HFFc6 (cell line): ENCODE results near the gene FAM8A1. TPM values are rescaled to one million over a fixed set of nuclear protein-coding genes. Genes with fewer than 3 reads are reported as not detected.

Experiments
- DNase-seq: peaks from one replicate; pipeline ENCODE4 v3.0.0-alpha.2; 2018
- H3K27ac Mint-ChIP-seq: 2 replicates; pipeline ENCODE4 v1.8.0; 2020; ENCODE audit warnings: mild to moderate bottlenecking, mixed read lengths
- H3K27me3 Mint-ChIP-seq: 2 replicates; pipeline ENCODE4 v1.8.0; 2021; ENCODE audit warnings: mild to moderate bottlenecking, moderate library complexity, mixed read lengths; ENCODE audit not compliant: insufficient read depth
- H3K36me3 Mint-ChIP-seq: 2 replicates; pipeline ENCODE4 v1.8.0; 2021; ENCODE audit warnings: low read depth, mixed read lengths
- H3K4me1 Mint-ChIP-seq: 2 replicates; pipeline ENCODE4 v1.8.0; 2020; ENCODE audit warnings: low read depth, mixed read lengths
- H3K4me3 Mint-ChIP-seq: 2 replicates; pipeline ENCODE4 v1.8.0; 2020; ENCODE audit warnings: mild to moderate bottlenecking, moderate library complexity, mixed read lengths
- H3K9me3 Mint-ChIP-seq: 2 replicates; pipeline ENCODE4 v1.8.0; 2020; ENCODE audit warnings: mild to moderate bottlenecking, mixed read lengths
- total RNA-seq, 6 experiments: library from RNA; stranded (reverse); fragmentation: NEBNext Ultra II Directional; extraction: Animal tissue kit (Norgen Biotek cat#: 25700); gene quantifications; 2 replicates in 1 of 6; 3 replicates in 5 of 6; pipeline ENCODE4 v1.2.3, GENCODE V29; 2021
- TF ChIP-seq, protein P1 (sequence below): fragments of 200-600 bp; sonication (generic); IDR thresholded peaks from 2 replicates; pipeline ENCODE4 v1.5.0; 2021; ENCODE audit warnings: antibody characterized with exemption, mild to moderate bottlenecking

FAM8A1 gene
- total RNA-seq, 6 experiments from 2014 or later, result 17.8 to 24.3 (median 20.8) TPM

DNA sequence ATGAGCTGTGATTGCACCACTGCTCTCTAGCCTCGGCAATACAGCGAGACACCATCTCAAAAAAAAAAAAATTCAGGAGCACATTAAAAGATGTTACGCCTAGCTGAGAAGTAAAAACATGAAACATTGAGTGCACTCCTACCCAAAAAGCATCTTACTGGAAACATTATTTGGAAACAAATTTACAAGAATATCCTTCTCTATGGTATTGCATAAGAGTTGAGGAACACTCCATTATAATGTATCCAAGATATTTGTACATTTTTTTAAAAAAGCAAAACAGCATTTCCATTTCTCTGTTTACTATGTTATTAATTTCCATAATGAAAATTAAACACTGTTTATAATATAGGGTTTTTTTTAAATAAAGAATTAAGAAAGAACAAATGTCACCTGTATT is 48.6 kb downstream of the FAM8A1 start:
- H3K9me3 Mint-ChIP-seq, result no peaks in the 10 kb centered on the region
- H3K36me3 Mint-ChIP-seq, result peaks cover 28% of the 10 kb centered on the region
- no peaks in the 10 kb centered on the region for H3K27me3 Mint-ChIP-seq
- TF ChIP-seq, protein P1, sequence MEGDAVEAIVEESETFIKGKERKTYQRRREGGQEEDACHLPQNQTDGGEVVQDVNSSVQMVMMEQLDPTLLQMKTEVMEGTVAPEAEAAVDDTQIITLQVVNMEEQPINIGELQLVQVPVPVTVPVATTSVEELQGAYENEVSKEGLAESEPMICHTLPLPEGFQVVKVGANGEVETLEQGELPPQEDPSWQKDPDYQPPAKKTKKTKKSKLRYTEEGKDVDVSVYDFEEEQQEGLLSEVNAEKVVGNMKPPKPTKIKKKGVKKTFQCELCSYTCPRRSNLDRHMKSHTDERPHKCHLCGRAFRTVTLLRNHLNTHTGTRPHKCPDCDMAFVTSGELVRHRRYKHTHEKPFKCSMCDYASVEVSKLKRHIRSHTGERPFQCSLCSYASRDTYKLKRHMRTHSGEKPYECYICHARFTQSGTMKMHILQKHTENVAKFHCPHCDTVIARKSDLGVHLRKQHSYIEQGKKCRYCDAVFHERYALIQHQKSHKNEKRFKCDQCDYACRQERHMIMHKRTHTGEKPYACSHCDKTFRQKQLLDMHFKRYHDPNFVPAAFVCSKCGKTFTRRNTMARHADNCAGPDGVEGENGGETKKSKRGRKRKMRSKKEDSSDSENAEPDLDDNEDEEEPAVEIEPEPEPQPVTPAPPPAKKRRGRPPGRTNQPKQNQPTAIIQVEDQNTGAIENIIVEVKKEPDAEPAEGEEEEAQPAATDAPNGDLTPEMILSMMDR, result no peak
- no peak for DNase-seq
- no peak overlapping the region for H3K4me3 Mint-ChIP-seq
- peaks cover 15% of the 10 kb centered on the region for H3K4me1 Mint-ChIP-seq
- H3K27ac Mint-ChIP-seq, result no peak overlapping the region

DNA sequence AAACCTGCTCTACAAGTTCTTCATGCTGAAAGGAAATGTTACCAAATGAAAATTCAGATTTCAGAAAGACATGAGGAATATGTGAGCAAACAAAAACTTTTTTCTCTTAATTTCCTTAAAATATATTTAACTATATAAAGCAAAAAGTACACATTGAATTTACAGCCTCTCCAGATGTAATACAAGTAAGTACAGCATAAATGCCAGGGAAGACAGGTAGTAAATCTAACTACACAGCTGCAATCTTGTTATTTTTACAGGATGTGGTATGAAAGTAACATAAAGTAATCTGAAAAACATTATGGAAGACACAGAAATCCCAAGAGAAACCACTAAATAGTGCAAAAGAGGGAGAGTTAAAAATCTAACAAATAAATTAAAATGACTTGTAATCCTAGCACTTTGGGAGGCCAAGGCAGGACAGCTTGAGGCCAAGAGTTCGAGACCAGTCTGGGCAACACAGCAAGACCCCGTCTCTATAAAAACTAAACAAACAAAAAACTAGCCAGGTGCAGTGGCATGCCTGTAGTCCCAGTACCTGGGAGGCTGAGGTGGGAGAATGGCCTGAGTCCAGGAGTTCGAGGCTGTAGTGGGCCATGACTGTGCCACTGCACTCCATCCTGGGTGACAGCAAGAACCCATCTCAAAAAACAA is 50.7 kb downstream of the FAM8A1 start:
- H3K27ac Mint-ChIP-seq, result 0 out of 2 replicates have a peak overlapping the region, but pooled peaks have one; percentile 14
- H3K4me1 Mint-ChIP-seq, result peaks cover 25% of the 10 kb centered on the region
- H3K4me3 Mint-ChIP-seq, result no peak overlapping the region
- TF ChIP-seq, protein P1, result no peak
- peaks cover 27% of the 10 kb centered on the region for H3K36me3 Mint-ChIP-seq
- no peaks in the 10 kb centered on the region for H3K9me3 Mint-ChIP-seq
- no peak for DNase-seq
- H3K27me3 Mint-ChIP-seq, result no peaks in the 10 kb centered on the region

DNA sequence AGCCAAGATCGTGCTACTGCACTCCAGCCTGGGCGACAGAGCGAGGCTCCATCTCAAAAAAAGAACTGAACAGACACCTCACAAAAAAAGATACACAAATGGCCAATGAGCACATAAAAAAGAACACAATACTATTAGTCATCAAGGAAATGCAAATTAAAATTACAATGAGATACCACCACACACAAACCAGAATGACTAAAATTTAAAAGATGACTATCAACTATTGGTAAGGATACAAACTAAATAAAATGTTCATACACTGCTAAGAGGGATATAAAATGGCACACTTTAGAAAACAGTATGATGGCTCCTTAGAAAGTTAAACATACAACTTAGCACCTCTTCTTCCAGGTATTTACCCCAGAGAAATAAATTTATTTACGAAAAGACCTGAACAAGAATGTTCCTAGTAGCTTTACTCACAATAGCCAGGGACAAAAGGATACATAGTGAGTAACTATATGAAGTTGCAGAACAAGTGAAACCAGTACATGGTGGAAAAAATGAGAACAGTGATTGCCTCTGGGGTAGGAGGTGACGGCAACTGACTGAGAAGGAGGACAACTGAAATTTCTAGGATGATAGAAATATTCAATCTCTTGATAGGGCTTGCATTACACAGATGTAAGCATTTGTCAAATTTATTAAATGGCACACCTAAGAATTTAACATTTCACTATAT is 53.2 kb downstream of the FAM8A1 start:
- TF ChIP-seq, protein P1, result no peak
- Mint-ChIP-seq H3K36me3 (peaks cover 35% of the 10 kb centered on the region), H3K4me1 (peaks cover 25% of the 10 kb centered on the region), H3K27me3 (peaks cover 3% of the 10 kb centered on the region; the same call in 1 of the 2 replicates), H3K9me3 (no peaks in the 10 kb centered on the region), H3K27ac (peak overlapping the region; percentile 2; the same call in 1 of the 2 replicates), H3K4me3 (no peak overlapping the region)
- no peak for DNase-seq

DNA sequence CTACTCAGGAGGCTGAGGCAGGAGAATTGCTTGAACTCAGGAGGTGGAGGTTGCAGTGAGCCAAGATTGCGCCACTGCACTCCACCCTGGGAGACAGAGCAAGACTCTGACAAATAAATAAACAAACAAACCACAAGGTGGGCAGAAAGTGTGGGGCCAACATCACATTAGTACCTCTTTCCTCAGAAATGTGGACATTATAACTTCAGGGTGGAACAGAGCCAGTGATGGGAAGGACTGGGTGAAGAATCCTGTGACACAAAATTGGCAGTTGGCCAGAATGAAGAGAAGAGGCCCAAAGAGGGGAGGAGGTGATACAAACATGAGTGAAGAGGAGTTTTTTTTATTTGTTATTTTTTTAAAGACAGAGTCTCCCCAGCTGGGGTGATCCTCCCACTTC is 56.0 kb downstream of the FAM8A1 start:
- TF ChIP-seq, protein P1, result no peak
- no peak for DNase-seq
- Mint-ChIP-seq H3K9me3 (no peaks in the 10 kb centered on the region), H3K27me3 (peaks cover 3% of the 10 kb centered on the region; the same call in 1 of the 2 replicates), H3K27ac (no peak overlapping the region; the same call in 1 of the 2 replicates), H3K36me3 (peaks cover 39% of the 10 kb centered on the region), H3K4me1 (peaks cover 26% of the 10 kb centered on the region), H3K4me3 (no peak overlapping the region)

DNA sequence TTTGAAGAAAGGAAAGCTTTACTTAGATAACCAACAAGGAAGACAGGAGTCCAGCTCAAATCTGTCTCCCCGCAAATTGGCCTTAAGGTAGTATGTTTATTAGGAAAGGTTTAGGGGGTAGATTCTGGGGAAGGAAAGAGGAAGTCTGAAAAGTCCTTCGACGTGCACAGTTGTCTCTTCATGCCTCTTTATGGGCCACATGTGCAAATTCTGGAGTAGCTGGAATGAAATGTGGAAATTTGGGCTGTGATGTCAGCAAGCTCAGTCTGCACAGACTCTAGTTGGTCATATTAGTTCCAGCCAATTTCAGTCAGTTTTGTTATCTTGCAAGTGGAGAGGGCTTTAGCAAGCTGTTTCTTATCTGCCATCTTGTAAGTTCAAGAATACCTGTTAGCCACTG is 56.5 kb downstream of the FAM8A1 start:
- Mint-ChIP-seq H3K4me3 (no peak overlapping the region), H3K36me3 (peaks cover 44% of the 10 kb centered on the region), H3K27ac (no peak overlapping the region), H3K9me3 (no peaks in the 10 kb centered on the region), H3K27me3 (peaks cover 3% of the 10 kb centered on the region; the same call in 1 of the 2 replicates), H3K4me1 (peaks cover 26% of the 10 kb centered on the region)
- TF ChIP-seq, protein P1, result no peak
- no peak for DNase-seq

Other genes starting within 250 kb of the FAM8A1 start
- gene CAP2, start 206.7 kb upstream of the FAM8A1 start, total RNA-seq, result 10 to 100 TPM; 65.1 to 82.3 (median 67.9) TPM
- 10 to 100 TPM; 32.9 to 42.0 (median 37.1) TPM for gene NUP153, start 106.6 kb downstream of the FAM8A1 start, total RNA-seq